ENCODE results near the gene MAP4K4.

Gene MAP4K4

GRCh38 chr2:101723371-101724124 is 26.0 kb downstream of the MAP4K4 start:
- no peak for DNase-seq (ENCODE audit: low spot score)

DNA sequence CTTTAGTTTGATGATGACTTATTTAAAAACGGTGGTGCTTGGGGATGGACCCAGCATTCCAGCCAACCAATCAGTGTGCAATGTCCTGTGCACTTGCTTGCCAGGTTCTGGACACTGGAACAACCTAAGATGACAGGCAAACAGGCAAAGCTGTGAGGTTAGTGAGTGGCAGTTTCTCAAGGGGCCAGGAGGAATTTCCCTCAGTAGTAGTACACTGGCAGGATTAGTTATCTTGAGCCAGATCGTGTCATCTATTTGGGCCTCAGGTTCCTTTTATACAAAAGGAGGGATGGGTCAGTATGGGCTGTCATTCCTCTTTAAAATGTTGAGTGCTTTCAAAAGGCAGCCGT is 26.6 kb downstream of the MAP4K4 start:
- DNase-seq (ENCODE audit: low spot score), result no peak

- no peak for DNase-seq (ENCODE audit: low spot score)
Observed at GRCh38 chr2:101725038-101725437, 27.5 kb downstream of the MAP4K4 start.

DNA sequence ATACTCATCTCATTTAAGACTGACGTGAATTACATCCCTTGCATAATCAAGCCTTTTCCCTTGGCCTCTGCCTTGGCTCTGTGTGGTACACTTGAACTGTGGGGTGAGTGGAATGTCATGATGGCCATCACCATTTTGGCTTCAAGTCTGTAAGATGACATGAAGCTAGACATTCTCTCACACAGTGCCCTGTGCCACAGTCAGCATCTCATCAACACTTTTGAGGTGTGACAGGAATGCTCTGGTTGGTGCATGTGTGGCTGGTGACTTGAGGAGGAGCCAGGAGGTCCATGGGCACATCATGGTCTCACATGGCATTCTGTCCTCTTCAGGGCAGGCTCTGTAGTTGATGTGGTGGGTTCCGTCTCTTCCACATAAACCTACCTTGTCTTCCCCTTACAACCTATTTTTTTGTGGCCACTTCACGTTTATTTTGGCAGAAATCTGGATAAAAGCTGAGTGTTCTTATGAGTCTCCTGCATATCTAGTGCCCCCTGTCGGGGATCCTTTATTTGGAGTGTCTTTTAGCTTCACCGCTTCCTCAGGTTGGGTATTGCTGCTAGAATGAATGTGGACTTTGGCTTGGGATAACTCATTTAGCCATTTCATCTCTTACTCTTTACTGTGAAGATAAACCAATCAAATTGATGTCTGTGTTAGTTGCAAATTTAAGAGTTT is 28.1 kb downstream of the MAP4K4 start:
- peak; percentile 52 for DNase-seq (ENCODE audit: low spot score)

DNA sequence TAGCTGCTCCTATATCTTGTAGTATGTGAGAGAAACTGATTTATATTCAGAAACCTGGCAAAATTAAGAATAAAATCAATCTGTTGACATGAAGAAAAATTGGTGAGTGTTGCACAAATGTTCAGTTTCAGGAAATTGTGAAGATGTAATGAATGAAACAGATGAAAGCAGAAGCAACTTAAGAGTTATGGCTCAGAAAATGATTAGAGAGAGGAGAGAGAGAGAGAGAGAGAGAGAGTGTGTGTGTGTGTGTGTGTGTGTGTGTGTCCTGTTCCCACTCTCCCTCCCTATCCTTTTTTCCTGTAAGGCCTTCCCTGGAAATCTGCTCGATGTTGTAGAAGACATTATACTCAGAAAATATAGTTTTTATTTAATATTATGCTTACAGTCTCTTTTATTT is 31.4 kb downstream of the MAP4K4 start:
- no peak for DNase-seq (ENCODE audit: low spot score)

GRCh38 chr2:101729521-101730190 is 32.1 kb downstream of the MAP4K4 start:
- DNase-seq (ENCODE audit: low spot score), result no peak

DNA sequence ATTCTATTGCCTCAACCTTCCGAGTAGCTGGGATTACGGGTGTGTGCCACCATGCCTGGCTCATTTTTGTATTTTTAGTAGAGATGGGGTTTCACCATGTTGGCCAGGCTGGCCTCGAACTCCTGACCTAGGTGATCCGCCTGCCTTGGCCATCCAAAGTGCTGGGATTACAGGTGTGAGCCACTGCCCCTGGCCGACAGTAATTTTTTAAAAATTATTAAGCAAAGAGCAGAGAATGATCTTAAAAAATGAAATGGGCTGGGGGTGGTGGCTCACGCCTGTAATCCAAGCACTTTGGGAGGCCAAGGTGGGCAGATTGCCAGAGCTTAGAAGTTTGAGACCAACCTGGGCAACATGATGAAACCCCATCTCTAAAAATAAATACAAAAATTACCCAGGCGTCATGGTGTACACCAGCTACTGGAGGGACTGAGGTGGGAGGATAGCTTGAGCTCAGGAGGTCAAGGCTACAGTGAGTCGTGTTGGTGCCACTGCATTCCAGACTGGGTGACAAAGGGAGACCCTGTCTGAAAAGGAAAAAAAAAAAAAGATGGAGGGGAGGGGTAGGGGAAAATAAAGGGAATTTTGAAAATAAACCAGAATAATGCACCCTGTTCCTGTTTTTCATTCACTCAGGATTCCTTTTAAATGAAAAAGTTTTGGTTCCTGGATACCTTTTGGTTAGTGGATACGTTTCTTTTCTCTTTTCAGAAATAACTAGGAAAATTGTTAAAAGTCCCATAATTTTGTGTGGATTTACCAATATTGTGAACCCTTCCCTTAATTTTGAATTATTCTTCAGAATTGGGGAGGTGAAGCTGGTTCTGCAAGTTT is 33.9 kb downstream of the MAP4K4 start:
- DNase-seq (ENCODE audit: low spot score), result no peak

DNA sequence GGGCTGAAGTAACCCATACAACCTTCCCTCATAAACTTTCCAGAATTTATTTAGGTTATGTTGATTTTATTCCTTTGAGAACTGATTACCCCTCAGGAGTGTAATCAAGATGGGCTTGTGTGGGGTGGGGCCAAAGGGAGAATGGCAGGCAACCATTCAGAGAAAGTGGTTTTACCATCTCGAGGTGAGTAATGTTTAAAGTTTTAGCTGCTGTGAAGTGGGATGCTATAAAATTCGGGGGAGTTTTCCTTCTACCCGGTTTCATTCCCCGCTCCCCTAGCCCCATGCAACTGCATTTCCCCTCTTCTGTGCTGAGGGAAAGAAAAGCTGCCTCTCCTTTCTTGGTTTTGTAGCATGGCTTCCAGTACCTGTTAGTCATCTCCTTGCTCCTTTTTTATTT is 34.7 kb downstream of the MAP4K4 start:
- DNase-seq (ENCODE audit: low spot score), result no peak

DNA sequence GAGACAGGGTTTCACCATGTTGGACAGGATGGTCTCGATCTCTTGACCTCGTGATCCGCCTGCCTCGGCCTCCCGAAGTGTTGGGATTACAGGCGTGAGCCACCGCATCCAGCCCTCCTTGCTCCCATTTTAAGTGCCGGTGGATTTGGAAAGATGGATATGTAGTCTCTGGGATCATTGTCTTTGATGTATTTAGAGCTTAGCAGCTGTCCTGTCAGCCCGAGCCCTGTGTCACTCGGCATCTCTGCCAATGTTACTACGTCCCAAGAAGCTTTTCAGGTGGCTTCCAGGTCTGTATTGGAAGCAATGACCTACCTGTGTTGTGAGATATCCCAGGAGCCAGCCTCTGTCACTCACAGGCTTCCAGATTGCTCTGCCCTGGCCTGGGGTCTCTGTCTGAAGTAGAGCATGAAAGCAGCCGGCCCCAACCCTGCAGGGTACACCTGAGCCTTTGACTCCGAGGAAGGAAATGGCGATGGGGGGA is 35.3 kb downstream of the MAP4K4 start:
- DNase-seq (ENCODE audit: low spot score), result no peak

- no peak for DNase-seq (ENCODE audit: low spot score)
Observed at GRCh38 chr2:101733257-101733993, 35.9 kb downstream of the MAP4K4 start.

- no peak for DNase-seq (ENCODE audit: low spot score)
Observed at GRCh38 chr2:101734505-101735165, 37.1 kb downstream of the MAP4K4 start.

- DNase-seq (ENCODE audit: low spot score), result no peak
Observed at GRCh38 chr2:101735166-101735533, 37.6 kb downstream of the MAP4K4 start.

DNA sequence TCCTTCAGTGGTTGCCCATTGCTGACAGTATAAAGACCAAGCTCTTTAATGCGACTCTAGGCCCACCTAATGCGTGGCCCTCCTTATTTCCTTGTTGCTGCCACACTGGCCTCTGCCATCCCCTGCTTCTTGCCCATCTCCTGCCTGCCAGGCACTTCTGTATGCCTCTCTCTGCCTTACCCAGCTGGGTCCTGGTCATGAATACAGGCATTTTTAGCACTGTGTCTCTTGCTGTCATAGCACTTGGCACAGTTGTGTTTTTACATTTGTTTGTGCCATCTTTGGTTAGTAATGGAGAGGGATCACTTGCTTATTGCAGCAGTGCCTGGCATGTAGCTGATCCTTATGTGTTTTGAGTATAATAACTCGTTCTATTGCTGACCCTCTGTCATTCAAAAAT is 38.7 kb downstream of the MAP4K4 start:
- no peak for DNase-seq (ENCODE audit: low spot score)

GRCh38 chr2:101736861-101737291 is 39.4 kb downstream of the MAP4K4 start:
- no peak for DNase-seq (ENCODE audit: low spot score)

DNA sequence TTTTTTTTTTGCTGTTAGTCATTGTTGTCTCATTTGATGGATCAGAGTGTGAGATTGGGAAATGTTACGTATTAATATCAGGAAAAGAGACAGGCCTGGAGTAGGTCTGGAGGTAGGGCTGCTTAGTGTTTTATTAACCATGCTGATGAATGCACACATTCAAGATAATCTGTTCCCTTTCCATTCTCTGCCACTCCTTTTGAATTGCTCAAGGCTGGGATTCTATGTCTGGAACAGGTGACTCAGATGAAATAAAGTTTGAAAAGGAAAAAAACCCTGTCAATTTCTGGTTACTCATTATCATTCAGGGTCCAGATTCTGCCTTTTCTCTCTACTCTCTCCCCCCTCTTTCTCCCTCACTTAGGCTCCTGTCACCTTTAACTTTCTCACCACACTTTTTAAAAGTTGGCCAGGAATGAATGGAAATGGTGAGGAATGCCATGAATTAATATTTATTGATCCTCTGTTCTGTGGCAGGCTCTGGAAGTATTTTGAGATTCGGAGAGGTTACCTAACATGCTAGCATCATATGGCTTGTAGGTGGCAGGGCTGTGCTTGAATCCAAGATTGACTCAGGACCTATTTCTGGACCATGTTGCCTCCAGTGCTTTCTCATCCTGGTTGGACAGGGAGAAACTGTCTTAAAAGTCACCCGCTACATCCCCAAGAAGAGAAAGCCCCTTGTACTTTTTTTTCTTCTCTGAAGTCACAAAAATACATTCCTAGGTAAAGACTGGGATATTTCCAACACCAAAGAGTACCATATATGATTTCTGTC is 40.2 kb downstream of the MAP4K4 start:
- no peak for DNase-seq (ENCODE audit: low spot score)

GRCh38 chr2:101738649-101739048 is 41.1 kb downstream of the MAP4K4 start:
- DNase-seq (ENCODE audit: low spot score), result no peak

DNA sequence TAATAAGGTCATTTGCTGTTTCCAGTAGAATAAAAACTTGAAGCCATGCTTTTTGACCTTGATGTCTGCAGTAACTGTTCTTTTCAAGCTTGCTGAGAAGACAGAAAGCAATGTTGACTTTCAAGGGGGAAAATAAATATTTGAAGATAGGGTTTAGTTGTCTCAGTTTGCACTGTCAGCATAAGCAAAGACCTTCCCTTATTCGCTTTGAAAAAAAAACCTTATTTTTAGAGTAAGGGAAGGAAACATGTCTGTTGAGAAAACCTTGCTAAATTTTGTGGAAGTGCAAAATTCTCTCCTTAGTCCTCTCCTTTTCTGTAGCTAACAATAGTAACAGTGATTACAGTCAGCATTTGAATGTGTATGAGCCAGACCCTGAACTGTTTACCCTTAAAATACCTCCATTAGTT is 43.1 kb downstream of the MAP4K4 start:
- DNase-seq (ENCODE audit: low spot score), result no peak

- DNase-seq (ENCODE audit: low spot score), result no peak
Observed at GRCh38 chr2:101741775-101742520, 44.4 kb downstream of the MAP4K4 start.

DNA sequence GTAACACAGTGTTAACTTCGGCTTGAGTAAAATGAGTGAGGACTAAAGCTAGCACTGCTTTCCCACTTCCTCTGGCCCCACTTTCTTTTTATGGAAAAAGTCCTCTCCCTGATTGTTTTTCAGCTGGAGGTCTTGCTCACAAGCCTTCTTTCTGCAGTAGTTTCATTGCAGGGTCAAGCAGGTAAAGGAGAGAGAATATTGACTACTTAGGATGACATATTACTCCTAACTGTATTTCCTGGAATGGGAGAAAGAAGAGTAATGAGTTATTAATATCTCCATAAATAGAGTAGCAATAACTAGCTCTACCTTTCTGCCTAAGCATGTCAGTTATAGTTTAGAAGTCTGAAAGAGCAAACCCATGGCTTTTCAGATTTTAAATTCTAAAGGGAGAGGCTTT is 45.0 kb downstream of the MAP4K4 start:
- DNase-seq (ENCODE audit: low spot score), result no peak

All from hematopoietic multipotent progenitor cell treated with erythropoietin and hydrocortisone succinate and interleukin-3 and kit ligand, for 17 days (in vitro differentiated cells).